ENCODE results near the gene FTCDNL1.

The FTCDNL1 gene

DNA sequence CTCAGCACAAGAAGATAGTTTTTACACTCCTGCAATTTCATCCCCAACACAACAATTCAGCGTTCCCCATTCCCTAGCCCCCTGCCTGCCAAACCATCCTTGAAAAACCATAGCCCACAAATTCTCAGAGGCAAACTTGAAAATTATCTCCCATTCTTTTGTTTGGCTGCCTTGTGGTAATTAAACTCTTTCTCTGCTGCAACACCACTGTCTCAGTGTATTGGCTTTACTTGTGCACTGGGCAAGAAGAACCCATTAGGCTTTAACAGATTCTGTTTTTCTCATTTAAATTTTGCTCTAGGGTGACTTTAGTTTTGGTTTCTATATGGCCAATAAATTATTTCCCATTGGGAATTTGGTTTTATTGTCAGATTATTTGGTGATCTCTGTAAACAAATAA, 23.2 kb upstream of the FTCDNL1 start:
- Histone ChIP-seq H3K4me3 (no peak overlapping the region), H3K27ac (no peak overlapping the region)
- TF ChIP-seq, protein P1, sequence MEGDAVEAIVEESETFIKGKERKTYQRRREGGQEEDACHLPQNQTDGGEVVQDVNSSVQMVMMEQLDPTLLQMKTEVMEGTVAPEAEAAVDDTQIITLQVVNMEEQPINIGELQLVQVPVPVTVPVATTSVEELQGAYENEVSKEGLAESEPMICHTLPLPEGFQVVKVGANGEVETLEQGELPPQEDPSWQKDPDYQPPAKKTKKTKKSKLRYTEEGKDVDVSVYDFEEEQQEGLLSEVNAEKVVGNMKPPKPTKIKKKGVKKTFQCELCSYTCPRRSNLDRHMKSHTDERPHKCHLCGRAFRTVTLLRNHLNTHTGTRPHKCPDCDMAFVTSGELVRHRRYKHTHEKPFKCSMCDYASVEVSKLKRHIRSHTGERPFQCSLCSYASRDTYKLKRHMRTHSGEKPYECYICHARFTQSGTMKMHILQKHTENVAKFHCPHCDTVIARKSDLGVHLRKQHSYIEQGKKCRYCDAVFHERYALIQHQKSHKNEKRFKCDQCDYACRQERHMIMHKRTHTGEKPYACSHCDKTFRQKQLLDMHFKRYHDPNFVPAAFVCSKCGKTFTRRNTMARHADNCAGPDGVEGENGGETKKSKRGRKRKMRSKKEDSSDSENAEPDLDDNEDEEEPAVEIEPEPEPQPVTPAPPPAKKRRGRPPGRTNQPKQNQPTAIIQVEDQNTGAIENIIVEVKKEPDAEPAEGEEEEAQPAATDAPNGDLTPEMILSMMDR (IDR thresholded peaks at IDR 0.05): no peak
- no peak for DNase-seq (ENCODE audit: low spot score)

DNA sequence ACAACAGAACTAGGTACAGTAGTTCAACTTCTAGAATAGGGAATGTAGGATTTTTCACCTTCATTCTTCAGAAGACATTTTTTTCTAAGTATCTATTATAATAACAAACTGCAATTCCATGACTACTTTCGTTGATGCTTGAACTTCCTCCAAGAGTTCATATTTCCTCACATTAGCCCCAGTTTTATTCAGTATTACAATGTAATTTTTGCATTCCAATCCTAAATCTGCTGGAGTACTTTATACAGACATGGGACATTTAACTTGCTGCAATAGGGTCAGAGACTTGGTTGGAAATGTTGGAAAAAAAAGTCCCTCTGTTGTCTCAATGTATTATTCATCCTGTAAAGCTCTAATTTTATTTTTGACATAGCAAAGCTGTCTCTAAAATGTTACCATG, 19.6 kb upstream of the FTCDNL1 start:
- no peak overlapping the region for H3K4me3 ChIP-seq

DNA sequence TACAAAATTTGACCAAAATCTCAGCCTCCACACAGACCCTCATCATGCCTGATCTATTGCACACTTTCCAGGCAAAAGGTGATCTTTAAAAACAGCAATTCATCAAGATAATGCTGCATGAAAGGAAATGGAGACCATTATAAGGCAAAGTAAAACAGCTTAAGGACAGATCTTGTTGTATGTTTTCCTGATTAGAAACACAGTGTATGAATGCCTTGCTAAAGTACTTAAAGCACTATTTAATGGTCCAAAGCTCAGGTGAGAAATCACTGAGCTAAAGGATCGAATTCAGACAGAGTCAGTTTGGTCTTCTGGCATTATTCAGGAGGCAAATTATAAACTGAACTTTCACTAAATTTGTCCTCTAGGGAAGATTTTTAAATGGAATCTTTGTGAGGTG, 18.7 kb upstream of the FTCDNL1 start:
- TF ChIP-seq, protein P1 (IDR thresholded peaks at IDR 0.05): no peak
- DNase-seq (ENCODE audit: low spot score): no peak
- no peak overlapping the region for H3K27ac ChIP-seq
- no peak overlapping the region for H3K4me3 ChIP-seq

More for the DNA sequence above, 19.6 kb upstream of the FTCDNL1 start:
- no peak for DNase-seq (ENCODE audit: low spot score)
- no peak overlapping the region for H3K27ac ChIP-seq
- TF ChIP-seq, protein P1 (IDR thresholded peaks at IDR 0.05): no peak

DNA sequence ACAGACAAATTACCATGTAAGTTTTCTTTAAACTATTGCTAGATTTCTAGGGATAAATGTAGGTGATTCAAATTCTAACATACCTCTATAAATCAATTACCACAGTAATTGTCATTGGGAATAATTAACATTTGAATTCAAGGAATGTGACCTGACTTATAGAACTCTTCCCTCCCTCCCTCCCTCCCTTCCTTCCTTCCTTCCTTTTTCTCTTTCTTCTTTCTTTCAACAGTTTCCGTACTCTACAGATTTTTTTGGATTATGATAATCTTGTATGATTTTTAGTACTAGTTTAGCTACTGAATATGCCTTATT, 18.2 kb upstream of the FTCDNL1 start:
- DNase-seq (ENCODE audit: low spot score): no peak
- TF ChIP-seq, protein P1 (IDR thresholded peaks at IDR 0.05): no peak
- H3K4me3 ChIP-seq: no peak overlapping the region
- no peak overlapping the region for H3K27ac ChIP-seq

DNA sequence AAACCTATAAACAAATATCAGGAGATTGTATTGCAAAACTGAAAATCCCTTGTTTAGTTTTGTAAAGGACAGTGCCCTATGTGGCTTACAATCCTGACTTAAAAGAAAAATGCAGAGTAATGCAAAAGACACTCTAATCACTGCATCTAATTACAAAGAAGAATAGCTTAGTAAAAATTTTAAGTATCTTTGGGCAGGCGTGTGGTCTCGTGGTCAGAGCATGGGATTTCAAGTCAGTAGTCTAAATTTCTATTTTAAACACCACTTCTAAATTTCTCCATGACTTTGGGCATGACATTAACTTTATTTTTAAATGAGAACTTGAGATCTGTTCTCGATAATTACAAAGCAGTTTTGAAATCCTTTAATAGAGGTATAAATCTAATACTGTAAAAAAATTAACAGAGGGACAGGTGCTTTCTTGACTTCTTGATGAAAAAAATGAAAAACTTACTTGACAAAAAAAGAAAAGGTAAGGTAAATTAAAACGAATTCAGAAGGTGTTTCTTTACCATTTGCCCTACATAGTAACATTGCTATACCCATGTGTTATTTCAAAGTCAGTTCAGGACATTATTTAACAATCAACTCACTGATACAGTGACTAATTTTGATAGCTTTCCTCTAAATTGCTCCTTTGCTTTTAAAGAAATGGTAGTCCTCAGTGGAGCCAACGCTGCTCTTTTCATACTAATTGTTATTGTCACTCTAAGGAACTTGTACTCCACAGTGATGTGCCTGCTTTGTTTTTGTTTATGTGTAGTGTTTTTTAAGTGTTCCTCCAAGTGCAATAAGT, 17.6 kb upstream of the FTCDNL1 start:
- TF ChIP-seq, protein P1 (IDR thresholded peaks at IDR 0.05): no peak
- H3K4me3 ChIP-seq: no peak overlapping the region
- H3K27ac ChIP-seq: no peak overlapping the region
- DNase-seq (ENCODE audit: low spot score): no peak

DNA sequence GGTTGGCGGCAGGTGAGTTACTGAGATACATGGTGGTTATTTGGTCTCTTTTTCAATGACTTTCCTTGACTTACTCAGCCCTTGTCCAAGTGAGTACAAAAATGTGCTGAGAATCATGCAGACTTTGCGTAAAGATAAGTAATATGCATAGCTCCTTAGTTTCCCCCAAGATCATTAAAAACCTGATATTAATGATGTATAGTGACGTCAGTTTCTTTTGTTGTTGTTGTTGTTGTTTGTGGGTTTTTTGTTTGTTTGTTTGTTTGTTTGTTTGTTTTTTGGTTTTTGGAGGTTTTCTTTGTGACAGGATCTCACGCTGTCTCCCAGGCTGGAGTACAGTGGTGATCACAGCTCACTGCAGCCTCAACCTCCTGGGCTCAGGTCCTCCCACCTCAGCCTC, 14.9 kb upstream of the FTCDNL1 start:
- Histone ChIP-seq H3K27ac (no peak overlapping the region), H3K4me3 (no peak overlapping the region)
- DNase-seq (ENCODE audit: low spot score): no peak
- TF ChIP-seq, protein P1 (IDR thresholded peaks at IDR 0.05): no peak

DNA sequence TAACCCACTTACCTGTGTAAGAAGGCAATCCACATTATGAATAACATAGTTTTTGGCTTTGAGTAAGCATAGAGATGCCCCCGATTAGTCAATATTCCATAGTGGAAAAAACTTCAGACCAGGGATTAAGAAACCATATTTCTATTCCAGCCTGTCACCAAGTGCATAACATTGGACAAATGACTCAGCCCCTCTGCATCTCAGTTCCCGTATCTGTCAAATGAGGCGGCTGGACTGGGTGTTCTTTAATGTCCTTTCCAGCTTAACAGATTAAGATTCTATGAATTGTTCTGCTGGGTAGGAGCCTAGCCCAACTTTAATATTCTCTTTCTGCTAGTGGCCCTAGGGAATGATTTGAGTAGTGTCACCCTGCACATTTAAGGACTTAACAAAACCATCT, 11.8 kb upstream of the FTCDNL1 start:
- H3K27ac ChIP-seq: no peak overlapping the region
- TF ChIP-seq, protein P1 (IDR thresholded peaks at IDR 0.05): no peak
- no peak overlapping the region for H3K4me3 ChIP-seq
- no peak for DNase-seq (ENCODE audit: low spot score)
